Trophoblast cell (in vitro differentiated cells and primary cell): ENCODE measurements around the gene KIAA1549.

Source experiments
- DNase-seq, 2 donors: peaks; one replicate each; pipeline ENCODE4 v3.0.0-alpha.2; 2016
- H2AFZ ChIP-seq: 2 replicates; pipeline ENCODE4 v1.6.1; 2013; ENCODE audit warnings: low read length, moderate library complexity, mild to moderate bottlenecking; ENCODE audit not compliant: insufficient read depth, poor library complexity
- H2AK5ac ChIP-seq: 2 replicates; pipeline ENCODE4 v1.6.1; 2013; ENCODE audit warnings: mild to moderate bottlenecking, low read length
- H2BK120ac ChIP-seq: 2 replicates; pipeline ENCODE4 v1.6.1; 2013; ENCODE audit warnings: low read length, mild to moderate bottlenecking, moderate library complexity; ENCODE audit not compliant: insufficient read depth, poor library complexity
- H2BK12ac ChIP-seq: 2 replicates; pipeline ENCODE4 v1.6.1; 2013; ENCODE audit warnings: mild to moderate bottlenecking, low read length, moderate library complexity
- H2BK5ac ChIP-seq: 2 replicates; pipeline ENCODE4 v1.6.1; 2013; ENCODE audit warnings: low read length, low read depth, moderate library complexity, mild to moderate bottlenecking; ENCODE audit not compliant: poor library complexity
- H3K14ac ChIP-seq: 2 replicates; pipeline ENCODE4 v1.6.1; 2013; ENCODE audit warnings: mild to moderate bottlenecking, low read length
- H3K18ac ChIP-seq: 2 replicates; pipeline ENCODE4 v1.6.1; 2013; ENCODE audit warnings: mild to moderate bottlenecking, low read length
- H3K23ac ChIP-seq: 2 replicates; pipeline ENCODE4 v1.6.1; 2013; ENCODE audit warnings: low read length
- H3K27ac ChIP-seq: 2 replicates; pipeline ENCODE4 v1.5.1; 2013; ENCODE audit warnings: low read depth, mild to moderate bottlenecking, inconsistent platforms, low read length, moderate library complexity
- H3K27me3 ChIP-seq: 2 replicates; pipeline ENCODE4 v1.6.1; 2013; ENCODE audit warnings: inconsistent platforms, mild to moderate bottlenecking, low read length, moderate library complexity; ENCODE audit not compliant: insufficient read depth
- H3K36me3 ChIP-seq, 2 experiments: 1 replicate in 1 of 2; 2 replicates in 1 of 2; pipeline ENCODE4 v1.6.1; 2013; ENCODE audit warnings: low read length in 2 of 2, mild to moderate bottlenecking in 2 of 2, moderate library complexity in 1 of 2; ENCODE audit not compliant: insufficient read depth in 2 of 2, control insufficient read depth in 1 of 2
- H3K4ac ChIP-seq: 2 replicates; pipeline ENCODE4 v1.6.1; 2013; ENCODE audit warnings: low read depth, mild to moderate bottlenecking, low read length, moderate library complexity
- H3K4me1 ChIP-seq, 2 experiments: 1 replicate in 1 of 2; 2 replicates in 1 of 2; pipeline ENCODE4 v1.6.1; 2013; ENCODE audit warnings: low read length in 2 of 2, mild to moderate bottlenecking in 2 of 2, moderate library complexity in 1 of 2; ENCODE audit not compliant: insufficient read depth in 2 of 2, control insufficient read depth in 1 of 2
- H3K4me2 ChIP-seq: 2 replicates; pipeline ENCODE4 v1.6.1; 2013; ENCODE audit warnings: inconsistent platforms, mild to moderate bottlenecking, low read length, moderate library complexity
- H3K4me3 ChIP-seq: 2 replicates; pipeline ENCODE4 v1.5.1; 2013; ENCODE audit warnings: mild to moderate bottlenecking, low read depth, low read length, inconsistent platforms
- H3K79me1 ChIP-seq: one replicate; pipeline ENCODE4 v1.6.1; 2013; ENCODE audit warnings: low read length
- H3K79me2 ChIP-seq: 2 replicates; pipeline ENCODE4 v1.6.1; 2013; ENCODE audit warnings: low read length, mild to moderate bottlenecking; ENCODE audit not compliant: control insufficient read depth, insufficient read depth, poor library complexity
- H3K9ac ChIP-seq: 2 replicates; pipeline ENCODE4 v1.6.1; 2013; ENCODE audit warnings: mild to moderate bottlenecking, low read length
- H3K9me3 ChIP-seq: 2 replicates; pipeline ENCODE4 v1.6.1; 2013; ENCODE audit warnings: low read depth, mild to moderate bottlenecking, control low read depth, inconsistent platforms, low read length; ENCODE audit not compliant: insufficient read depth
- H4K12ac ChIP-seq: 2 replicates; pipeline ENCODE4 v1.6.1; 2013; ENCODE audit warnings: low read depth, mild to moderate bottlenecking, low read length, moderate library complexity
- H4K8ac ChIP-seq: 2 replicates; pipeline ENCODE4 v1.6.1; 2013; ENCODE audit warnings: low read depth, mild to moderate bottlenecking, low read length, moderate library complexity
- H4K91ac ChIP-seq: one replicate; pipeline ENCODE4 v1.6.1; 2013; ENCODE audit warnings: low read depth, mild to moderate bottlenecking, low read length, moderate library complexity
- WGBS: extraction: QIAGEN DNeasy Blood & Tissue Kit; methylation state at CpG from one replicate; pipeline ENCODE4 v1.1.7; 2013; ENCODE audit warnings: missing lambda C conversion rate; ENCODE audit not compliant: insufficient read length, insufficient coverage; ENCODE audit errors: extremely low coverage; 5-methylcytosine and 5-hydroxymethylcytosine counted together

The KIAA1549 gene

DNA sequence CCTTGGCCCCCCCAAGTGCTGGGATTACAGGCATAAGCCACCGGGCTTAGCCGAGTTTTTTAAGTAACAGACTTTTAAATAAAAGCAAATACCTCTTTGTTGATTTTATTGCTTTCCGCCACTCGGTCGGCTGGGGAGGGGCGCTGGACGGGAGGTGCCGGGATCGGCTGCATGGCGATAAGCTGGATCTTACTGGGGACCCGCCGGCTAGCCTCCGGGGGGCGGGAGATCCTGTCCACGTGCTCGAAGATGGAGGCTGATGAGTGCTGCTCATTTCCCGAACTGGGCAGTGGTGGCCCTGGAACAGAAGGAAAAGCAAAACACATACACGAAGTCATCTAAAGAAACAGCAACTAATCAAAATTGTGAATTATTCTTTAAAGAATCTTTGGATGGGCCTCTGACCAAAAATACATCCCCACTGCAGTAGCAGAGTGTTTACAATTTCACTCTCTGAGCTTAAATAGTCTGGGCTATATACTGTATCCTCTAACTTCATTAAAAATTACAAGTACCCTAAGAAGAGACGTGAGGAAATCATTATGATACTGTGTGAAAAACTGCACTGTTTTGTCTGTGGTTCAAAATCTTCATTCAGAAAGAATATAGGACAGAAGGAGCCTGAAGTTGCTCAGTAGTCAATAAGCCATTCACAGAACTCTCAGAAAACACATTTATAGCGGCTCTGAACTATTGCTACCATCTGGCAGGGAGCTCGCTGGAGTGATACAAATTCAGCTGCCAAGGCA lies 110.0 kb downstream of the KIAA1549 start:
- no peak overlapping the region for H2BK5ac ChIP-seq
- no peaks in the 10 kb centered on the region for H3K4me1 ChIP-seq
- no peaks in the 10 kb centered on the region for H3K9me3 ChIP-seq
- H2BK12ac ChIP-seq, result no peak overlapping the region
- H3K27me3 ChIP-seq, result no peaks in the 10 kb centered on the region
- H4K91ac ChIP-seq, result no peak overlapping the region
- no peak overlapping the region for H3K9ac ChIP-seq
- no peak overlapping the region for H4K12ac ChIP-seq
- no peak overlapping the region for H4K8ac ChIP-seq
- no peak for DNase-seq
- peaks cover 35 to 39% of the 10 kb centered on the region in 2 experiments for H3K36me3 ChIP-seq
- no peaks in the 10 kb centered on the region for H3K79me2 ChIP-seq
- H3K14ac ChIP-seq, result no peak overlapping the region
- H2BK120ac ChIP-seq, result no peak overlapping the region
- no peak overlapping the region for H3K4me2 ChIP-seq
- no peak overlapping the region for H3K4me3 ChIP-seq
- no peak overlapping the region for H3K4ac ChIP-seq
- no CpG with 5 or more reads among the region's 21 CpGs for WGBS
- no peaks in the 10 kb centered on the region for H3K79me1 ChIP-seq
- no peak overlapping the region for H2AK5ac ChIP-seq
- no peak overlapping the region for H2AFZ ChIP-seq
- no peak overlapping the region for H3K18ac ChIP-seq
- H3K23ac ChIP-seq, result no peak overlapping the region
- H3K27ac ChIP-seq, result no peak overlapping the region

DNA sequence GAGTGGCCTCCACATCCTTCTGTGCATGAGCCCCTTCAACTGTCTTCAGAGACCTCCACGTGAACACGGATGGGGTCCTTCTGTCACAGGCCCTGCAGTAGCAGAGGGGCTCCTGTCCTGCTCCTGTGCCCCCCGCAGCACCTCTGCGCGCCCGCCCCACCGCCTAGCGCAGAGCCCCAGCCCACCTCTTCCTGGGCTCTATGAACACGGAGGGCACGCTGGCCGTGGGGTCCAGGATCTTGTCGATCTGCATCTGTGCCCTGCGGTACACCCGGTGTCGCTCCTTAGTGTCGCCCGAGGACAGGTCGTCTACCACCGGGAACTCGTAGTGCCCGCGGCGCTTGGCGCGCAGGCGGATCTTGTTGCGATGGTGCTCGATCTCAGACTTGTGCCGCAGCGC lies 111.8 kb downstream of the KIAA1549 start:
- Histone ChIP-seq H4K12ac (no peak overlapping the region), H4K8ac (no peak overlapping the region), H3K18ac (no peak overlapping the region), H3K14ac (no peak overlapping the region), H2BK120ac (no peak overlapping the region), H3K23ac (no peak overlapping the region), H3K4me3 (no peak overlapping the region), H3K9me3 (no peaks in the 10 kb centered on the region), H3K79me2 (no peaks in the 10 kb centered on the region), H2BK5ac (no peak overlapping the region), H3K79me1 (no peaks in the 10 kb centered on the region), H3K36me3 (peaks cover 32 to 37% of the 10 kb centered on the region in 2 experiments), H2AFZ (no peak overlapping the region), H2BK12ac (no peak overlapping the region), H2AK5ac (no peak overlapping the region), H4K91ac (no peak overlapping the region), H3K9ac (no peak overlapping the region), H3K4ac (no peak overlapping the region), H3K4me1 (no peaks in the 10 kb centered on the region), H3K27me3 (no peaks in the 10 kb centered on the region), H3K4me2 (no peak overlapping the region), H3K27ac (no peak overlapping the region)
- no peak for DNase-seq
- no CpG with 5 or more reads among the region's 30 CpGs for WGBS

DNA sequence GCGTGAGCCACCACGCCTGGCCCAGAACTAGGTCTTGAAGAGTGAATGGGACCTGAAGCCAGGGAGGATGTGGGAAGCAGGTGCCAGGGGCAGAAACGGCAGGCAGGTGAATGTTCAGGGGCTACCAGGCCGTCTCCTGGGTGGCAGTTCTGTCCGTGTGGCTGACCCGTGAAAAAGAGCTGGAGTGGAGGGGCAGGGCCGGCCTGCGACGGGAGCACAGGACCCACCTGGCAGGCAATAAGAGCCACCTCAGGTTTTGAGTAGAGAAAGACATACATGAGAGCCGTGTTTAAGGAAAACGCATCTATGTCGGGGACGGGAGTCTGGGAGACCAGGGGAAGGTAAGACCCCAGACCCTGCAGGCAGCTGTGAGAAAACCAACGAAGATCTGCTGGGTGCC lies 112.5 kb downstream of the KIAA1549 start:
- Histone ChIP-seq H2AFZ (no peak overlapping the region), H2BK12ac (no peak overlapping the region), H3K27me3 (no peaks in the 10 kb centered on the region), H4K12ac (no peak overlapping the region), H3K79me2 (no peaks in the 10 kb centered on the region), H3K4me1 (no peaks in the 10 kb centered on the region), H3K4ac (no peak overlapping the region), H3K4me2 (no peak overlapping the region), H3K23ac (no peak overlapping the region), H3K18ac (no peak overlapping the region), H3K79me1 (no peaks in the 10 kb centered on the region), H3K9me3 (no peaks in the 10 kb centered on the region), H3K14ac (no peak overlapping the region), H3K4me3 (no peak overlapping the region), H3K9ac (no peak overlapping the region), H2AK5ac (no peak overlapping the region), H3K27ac (no peak overlapping the region), H3K36me3 (peaks cover 36 to 42% of the 10 kb centered on the region in 2 experiments), H2BK5ac (no peak overlapping the region), H4K91ac (no peak overlapping the region), H4K8ac (no peak overlapping the region), H2BK120ac (no peak overlapping the region)
- no peak for DNase-seq
- WGBS, result no CpG with 5 or more reads among the region's 14 CpGs

DNA sequence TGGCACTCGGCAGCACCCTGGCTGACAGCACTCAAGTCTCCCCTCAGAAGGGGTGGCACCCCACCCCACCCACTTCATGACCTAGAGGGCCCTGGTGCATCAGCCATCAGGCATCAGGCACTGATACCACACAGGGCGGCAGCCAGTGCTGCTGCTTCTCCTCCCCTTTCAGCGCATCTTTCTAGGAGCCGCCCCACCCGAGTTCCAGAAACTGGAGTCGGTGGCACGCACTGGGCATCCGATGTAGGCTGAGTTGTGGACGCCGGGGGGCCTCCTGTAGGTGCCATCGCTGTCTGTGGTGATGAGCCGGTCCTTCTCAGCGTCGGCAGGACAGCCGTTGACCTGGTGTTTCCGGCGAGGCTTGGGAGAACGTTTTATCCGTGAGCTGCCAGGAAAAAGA lies 113.4 kb downstream of the KIAA1549 start:
- Histone ChIP-seq H3K14ac (no peak overlapping the region), H3K27ac (no peak overlapping the region), H3K4me3 (no peak overlapping the region), H2BK120ac (no peak overlapping the region), H3K36me3 (peaks cover 40 to 45% of the 10 kb centered on the region in 2 experiments), H3K79me2 (no peaks in the 10 kb centered on the region), H2AK5ac (no peak overlapping the region), H4K12ac (no peak overlapping the region), H3K4me2 (no peak overlapping the region), H3K9ac (no peak overlapping the region), H4K8ac (no peak overlapping the region), H2AFZ (no peak overlapping the region), H3K9me3 (no peaks in the 10 kb centered on the region), H3K4ac (no peak overlapping the region), H3K27me3 (no peaks in the 10 kb centered on the region), H3K79me1 (no peaks in the 10 kb centered on the region), H2BK12ac (no peak overlapping the region), H3K4me1 (no peaks in the 10 kb centered on the region), H2BK5ac (no peak overlapping the region), H3K23ac (no peak overlapping the region), H4K91ac (no peak overlapping the region), H3K18ac (no peak overlapping the region)
- no peak for DNase-seq
- no CpG with 5 or more reads among the region's 19 CpGs for WGBS
